DMS 273 treated with DMSO at 0.1 percent for 48 hours (cell line): ENCODE results near the gene ZMPSTE24.
"Not testable (repeated sequence)": the region's sequence is repeated elsewhere in the genome, so short reads cannot be mapped to it uniquely, and the experiment has no call there.

Source experiments
- DNase-seq: peaks from one replicate; lab custom pipeline; 2025; lab: John Stamatoyannopoulos, UW

The ZMPSTE24 gene

GRCh38 chr1:40318970-40319621 lies 61.1 kb downstream of the ZMPSTE24 start:
- no peak for DNase-seq

- not testable (repeated sequence) for DNase-seq
These were observed 73.4 kb downstream of the ZMPSTE24 start for GRCh38 chr1:40331403-40331802.

- no peak for DNase-seq
These were observed 74.7 kb downstream of the ZMPSTE24 start for GRCh38 chr1:40332695-40333094.

GRCh38 chr1:40337443-40337842 lies 79.4 kb downstream of the ZMPSTE24 start:
- DNase-seq, result no peak

GRCh38 chr1:40338745-40339419 lies 80.8 kb downstream of the ZMPSTE24 start:
- peak; percentile 100 for DNase-seq

- no peak for DNase-seq
These were observed 81.6 kb downstream of the ZMPSTE24 start for GRCh38 chr1:40339420-40340323.

- no peak for DNase-seq
These were observed 83.7 kb downstream of the ZMPSTE24 start for GRCh38 chr1:40341491-40342380.

GRCh38 chr1:40342381-40342717 lies 84.3 kb downstream of the ZMPSTE24 start:
- not testable (repeated sequence) for DNase-seq
